ENCODE measurements around the gene PTPRA.
"Not testable (repeated sequence)": the region's sequence is repeated elsewhere in the genome, so short reads cannot be mapped to it uniquely, and the experiment has no call there.

The PTPRA gene

DNA sequence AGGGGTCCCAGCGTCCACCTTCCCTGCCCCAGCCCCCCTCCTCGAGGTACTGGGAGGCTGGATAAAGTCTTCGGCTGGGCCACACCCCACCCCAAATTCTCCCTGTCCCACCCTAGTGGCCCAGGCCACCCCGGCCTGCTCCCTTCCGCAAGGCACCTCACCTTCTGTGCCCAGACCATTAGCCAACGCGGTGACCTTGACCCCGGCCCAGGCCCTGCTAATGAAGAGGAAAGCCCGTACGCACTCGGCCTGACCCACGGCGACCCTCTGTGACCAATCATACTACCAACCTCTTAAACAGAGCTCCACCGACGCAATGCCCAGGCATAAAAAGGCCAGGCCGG, 198.0 kb downstream of the PTPRA start:
- no peak for DNase-seq (ENCODE audit: low read depth)
- TF ChIP-seq, protein P1, sequence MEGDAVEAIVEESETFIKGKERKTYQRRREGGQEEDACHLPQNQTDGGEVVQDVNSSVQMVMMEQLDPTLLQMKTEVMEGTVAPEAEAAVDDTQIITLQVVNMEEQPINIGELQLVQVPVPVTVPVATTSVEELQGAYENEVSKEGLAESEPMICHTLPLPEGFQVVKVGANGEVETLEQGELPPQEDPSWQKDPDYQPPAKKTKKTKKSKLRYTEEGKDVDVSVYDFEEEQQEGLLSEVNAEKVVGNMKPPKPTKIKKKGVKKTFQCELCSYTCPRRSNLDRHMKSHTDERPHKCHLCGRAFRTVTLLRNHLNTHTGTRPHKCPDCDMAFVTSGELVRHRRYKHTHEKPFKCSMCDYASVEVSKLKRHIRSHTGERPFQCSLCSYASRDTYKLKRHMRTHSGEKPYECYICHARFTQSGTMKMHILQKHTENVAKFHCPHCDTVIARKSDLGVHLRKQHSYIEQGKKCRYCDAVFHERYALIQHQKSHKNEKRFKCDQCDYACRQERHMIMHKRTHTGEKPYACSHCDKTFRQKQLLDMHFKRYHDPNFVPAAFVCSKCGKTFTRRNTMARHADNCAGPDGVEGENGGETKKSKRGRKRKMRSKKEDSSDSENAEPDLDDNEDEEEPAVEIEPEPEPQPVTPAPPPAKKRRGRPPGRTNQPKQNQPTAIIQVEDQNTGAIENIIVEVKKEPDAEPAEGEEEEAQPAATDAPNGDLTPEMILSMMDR (conservative IDR thresholded peaks at IDR 0.05; ENCODE audit: low read depth, low read length), result no peak
- H3K4me3 ChIP-seq (ENCODE audit: low read depth, low read length), result no peak overlapping the region

DNA sequence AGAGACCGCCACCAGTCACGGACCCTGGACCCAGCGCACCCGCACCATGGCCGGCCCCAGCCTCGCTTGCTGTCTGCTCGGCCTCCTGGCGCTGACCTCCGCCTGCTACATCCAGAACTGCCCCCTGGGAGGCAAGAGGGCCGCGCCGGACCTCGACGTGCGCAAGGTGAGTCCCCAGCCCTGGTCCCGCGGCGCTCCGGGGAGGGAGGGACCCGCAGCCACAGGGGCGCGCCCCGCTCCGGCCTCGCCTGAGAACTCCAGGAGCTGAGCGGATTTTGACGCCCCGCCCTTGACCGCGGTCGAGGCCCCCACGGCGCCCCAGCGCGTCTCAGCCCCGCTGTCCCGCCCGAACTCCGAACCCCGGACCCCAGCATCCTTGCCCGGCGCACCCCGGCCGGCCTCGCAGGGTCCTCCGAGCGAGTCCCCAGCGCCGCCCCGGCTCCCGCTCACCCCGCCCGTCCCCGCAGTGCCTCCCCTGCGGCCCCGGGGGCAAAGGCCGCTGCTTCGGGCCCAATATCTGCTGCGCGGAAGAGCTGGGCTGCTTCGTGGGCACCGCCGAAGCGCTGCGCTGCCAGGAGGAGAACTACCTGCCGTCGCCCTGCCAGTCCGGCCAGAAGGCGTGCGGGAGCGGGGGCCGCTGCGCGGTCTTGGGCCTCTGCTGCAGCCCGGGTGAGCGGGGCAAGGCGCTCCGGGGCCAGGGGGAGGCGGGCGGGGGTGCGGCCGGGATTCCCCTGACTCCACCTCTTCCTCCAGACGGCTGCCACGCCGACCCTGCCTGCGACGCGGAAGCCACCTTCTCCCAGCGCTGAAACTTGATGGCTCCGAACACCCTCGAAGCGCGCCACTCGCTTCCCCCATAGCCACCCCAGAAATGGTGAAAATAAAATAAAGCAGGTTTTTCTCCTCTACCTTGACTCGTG, 198.6 kb downstream of the PTPRA start, which contains the start of gene OXT:
Gene OXT (plus strand): TSS at position 11 of the 920 bp plus-strand sequence. CDS start 36 bp downstream, at position 47.
- peak within 1 kb of the TSS; percentile 39 for H3K4me3 ChIP-seq (ENCODE audit: low read depth, low read length)
- TF ChIP-seq, protein P1 (conservative IDR thresholded peaks at IDR 0.05; ENCODE audit: low read depth, low read length), result no peak
- DNase-seq (ENCODE audit: low read depth), result no peak

DNA sequence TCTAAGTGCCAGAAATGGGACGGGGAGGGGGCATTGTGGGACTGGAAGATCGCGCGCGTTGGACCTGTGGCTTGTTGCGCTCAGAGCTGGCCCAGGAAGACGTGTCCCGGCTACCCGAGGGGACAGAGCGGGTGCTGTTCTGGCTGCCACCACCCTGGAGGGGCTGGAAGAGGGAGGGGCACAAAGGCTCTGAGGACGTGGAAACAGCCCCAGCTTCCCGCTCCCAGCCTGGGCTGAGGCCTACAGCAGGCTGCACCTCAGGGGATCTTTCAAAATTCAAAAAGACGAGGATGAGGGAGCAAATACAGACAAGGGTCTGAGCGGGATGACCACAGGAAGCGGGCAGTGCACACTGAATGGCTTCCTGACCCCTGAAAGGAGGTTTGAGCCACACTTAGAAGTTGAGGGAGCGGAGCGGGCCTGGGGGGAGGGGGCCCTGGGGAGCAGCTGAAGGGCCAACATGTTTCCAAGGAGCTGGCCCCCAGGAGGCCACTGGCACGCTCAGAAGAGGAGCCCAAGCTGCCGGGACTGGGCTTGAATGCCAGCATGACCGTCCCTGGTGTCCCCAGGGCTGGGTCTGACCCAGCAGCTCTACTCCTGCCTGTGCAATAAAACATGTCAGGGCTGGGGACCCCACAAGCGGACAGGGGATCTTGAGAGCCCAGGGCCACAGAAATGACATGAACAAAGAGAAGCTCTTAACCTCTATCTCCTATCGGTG, 199.4 kb downstream of the PTPRA start:
- TF ChIP-seq, protein P1 (conservative IDR thresholded peaks at IDR 0.05; ENCODE audit: low read depth, low read length), result no peak
- H3K4me3 ChIP-seq (ENCODE audit: low read depth, low read length), result no peak overlapping the region
- no peak for DNase-seq (ENCODE audit: low read depth)

DNA sequence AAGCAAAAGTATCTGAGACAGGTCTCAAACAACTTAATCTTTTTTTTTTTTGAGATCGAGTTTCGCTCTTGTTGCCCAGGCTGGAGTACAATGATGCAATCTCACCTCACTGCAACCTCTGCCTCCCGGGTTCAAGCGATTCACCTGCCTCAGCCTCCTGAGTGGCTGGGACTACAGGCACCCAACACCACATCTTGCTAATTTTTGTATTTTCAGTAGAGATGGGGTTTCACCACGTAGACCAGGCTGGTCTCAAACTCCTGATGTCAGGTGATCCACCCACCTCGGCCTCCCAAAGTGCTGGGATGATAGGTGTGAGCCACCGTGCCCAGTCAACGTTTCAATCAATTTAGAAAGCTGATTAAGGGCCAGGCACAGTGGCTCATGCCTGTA, 200.0 kb downstream of the PTPRA start:
- not testable (repeated sequence) for H3K4me3 ChIP-seq (ENCODE audit: low read depth, low read length); DNase-seq (ENCODE audit: low read depth)

DNA sequence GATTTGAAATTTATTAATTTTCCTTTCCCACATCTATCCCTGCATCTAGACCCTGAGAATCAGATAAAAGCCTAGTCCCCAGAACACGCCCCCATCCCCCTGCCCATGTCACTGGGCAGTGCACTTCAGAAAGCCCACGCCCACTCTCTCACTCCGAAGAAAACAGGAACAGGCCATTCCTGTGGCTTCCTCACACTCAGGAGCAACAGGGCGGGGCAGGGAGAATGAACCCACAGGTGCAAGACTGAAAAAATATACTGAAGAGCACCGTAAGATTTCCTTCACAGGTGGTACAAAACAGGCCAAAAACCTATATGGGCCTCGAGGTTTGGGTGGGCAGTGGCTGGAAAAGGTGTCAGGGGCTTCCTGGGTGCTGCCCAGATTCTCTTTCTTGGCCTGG, 201.5 kb downstream of the PTPRA start:
- TF ChIP-seq, protein P1 (conservative IDR thresholded peaks at IDR 0.05; ENCODE audit: low read depth, low read length), result no peak
- H3K4me3 ChIP-seq (ENCODE audit: low read depth, low read length), result no peak overlapping the region
- no peak for DNase-seq (ENCODE audit: low read depth)

DNA sequence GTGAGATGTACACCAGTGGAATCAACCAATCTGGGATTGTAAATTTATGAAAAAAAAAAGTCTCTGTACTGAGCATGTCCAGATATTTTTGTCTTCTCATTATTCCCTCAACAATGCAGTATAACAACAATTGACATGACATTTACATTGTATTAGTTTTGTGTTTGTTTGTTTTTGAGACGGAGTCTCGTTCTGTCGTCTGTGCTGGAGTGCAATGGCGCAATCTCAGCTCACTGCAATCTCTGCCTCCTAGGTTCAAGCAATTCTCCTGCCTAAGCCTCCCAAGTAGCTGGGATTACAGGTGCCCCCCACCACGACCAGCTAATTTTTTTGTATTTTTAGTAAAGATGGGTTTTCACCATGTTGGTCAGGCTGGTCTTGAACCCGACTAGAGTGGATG, 202.0 kb downstream of the PTPRA start:
- not testable (repeated sequence) for DNase-seq (ENCODE audit: low read depth); H3K4me3 ChIP-seq (ENCODE audit: low read depth, low read length)

DNA sequence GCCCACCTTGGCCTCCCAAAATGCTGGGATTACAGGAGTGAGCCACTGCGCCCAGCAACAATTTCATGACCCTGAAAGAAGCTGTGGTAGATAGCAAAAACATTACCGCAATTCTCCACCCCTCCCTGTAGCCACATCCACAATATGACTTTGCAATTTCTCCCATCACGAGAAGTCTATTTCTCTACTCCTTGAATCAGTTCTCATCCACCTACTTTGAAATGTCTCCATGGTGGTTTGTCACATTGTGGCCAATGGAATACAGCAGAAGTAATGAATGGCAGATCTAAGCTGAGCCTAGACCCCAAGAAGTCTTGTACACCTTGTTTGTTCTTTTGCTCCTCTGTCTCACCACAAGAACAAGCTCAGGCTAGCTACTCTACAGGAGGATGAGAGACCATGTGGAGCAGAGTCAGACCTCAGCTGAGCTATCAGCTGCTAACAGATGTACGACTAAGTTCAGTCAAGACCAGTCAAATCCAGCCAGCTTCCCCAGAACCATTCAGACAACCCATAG, 204.4 kb downstream of the PTPRA start:
- DNase-seq (ENCODE audit: low read depth), result no peak
- TF ChIP-seq, protein P1 (conservative IDR thresholded peaks at IDR 0.05; ENCODE audit: low read depth, low read length), result no peak
- H3K4me3 ChIP-seq (ENCODE audit: low read depth, low read length), result no peak overlapping the region

Data from choroid plexus epithelial cell (primary cell).